Kidney tubule cell (primary cell): Measurements from ENCODE around the gene EMID1.

Experiments
- DNase-seq: peaks from one replicate; pipeline ENCODE4 v3.0.0-alpha.2; 2018; ENCODE audit warnings: low spot score

EMID1 gene

DNA sequence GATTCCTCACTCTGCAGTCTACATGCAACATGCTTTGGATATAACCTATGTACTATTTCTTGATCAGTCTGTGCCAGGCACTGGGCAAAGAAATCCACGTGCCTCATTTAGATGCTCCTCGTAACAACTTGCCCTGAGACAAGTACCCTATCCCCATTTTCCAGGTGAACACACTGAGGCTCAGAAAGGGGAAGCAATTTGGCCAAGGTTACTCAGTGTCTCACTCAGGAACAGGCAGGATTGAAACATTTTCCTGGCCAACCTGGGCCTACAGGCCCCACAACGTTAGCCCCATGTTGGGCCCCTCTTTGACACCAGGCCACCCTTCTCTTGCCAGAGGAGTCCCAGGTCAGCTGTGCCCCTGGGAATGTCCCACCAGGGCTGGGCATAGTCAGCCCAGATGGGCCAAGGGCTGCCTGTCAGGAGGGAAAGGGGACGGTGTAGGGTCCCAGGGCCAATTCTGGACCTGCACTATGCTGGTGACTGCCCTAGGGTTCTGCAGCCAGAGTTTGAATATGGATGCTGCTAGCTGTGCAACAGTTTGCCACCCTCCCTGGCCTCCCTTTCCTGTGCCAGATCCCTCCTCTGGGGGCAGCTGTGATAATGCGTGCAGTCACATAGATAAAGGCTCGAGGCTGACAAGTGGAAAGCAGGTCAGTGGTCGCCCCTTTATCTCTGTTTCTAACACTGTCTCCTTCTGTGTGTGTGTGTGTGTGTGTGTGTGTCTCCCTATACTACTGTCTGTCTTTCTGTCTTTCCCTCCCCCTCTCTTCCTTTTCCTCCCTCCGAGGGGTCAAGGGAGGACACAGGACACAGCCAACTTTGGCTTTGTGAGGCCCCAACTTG is 10.4 kb upstream of the EMID1 start:
- DNase-seq = no peak

DNA sequence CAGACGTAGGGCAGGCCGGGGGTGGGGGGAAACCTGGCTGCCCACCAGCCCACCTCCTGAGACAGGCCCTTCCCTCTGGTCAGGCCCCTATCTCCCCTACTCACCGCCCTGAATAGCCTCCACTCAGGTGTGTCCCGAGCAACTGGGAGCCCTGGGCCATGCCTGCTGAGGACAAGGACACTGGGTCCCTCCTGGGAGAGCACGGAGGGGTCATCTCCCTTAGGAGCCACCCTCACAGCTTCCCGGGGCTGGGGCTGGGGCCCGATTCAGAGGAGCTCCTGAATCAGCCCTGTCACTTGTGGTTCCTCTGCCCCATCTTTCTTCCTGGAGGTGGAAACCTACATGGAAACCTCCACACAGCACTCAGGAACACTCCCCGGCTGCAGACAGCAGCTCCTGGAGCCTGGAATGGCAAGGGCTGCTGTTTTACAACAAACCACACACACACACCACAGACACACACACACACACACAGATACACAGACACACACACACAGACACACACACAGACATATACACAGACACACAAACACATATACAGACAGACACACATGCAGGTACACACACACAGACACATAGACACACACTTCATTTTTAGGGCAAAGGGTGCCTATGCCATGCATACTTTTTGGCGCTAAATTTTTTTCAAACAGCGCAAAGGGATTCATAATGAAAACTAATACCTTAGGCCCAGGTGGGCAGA is 9.6 kb upstream of the EMID1 start:
- no peak for DNase-seq

DNA sequence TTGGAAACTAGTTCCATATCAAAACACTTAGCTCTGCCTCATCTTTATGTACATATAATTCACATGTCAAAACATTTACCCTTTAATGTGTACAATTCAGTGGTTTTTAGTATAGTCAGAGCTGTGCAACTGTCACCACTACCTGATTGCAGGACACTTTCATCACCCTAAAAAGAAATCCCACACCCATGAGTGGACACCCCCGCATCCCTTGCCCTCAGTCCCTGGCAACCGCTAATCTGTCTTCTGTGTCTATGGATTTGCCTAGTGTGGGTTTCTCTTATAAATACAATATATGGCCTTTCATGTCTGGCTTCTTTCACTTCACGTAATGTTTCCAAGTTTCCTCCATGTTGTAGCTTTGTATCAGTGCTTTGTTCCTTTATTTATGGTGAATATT is 8.6 kb upstream of the EMID1 start:
- DNase-seq = no peak

DNA sequence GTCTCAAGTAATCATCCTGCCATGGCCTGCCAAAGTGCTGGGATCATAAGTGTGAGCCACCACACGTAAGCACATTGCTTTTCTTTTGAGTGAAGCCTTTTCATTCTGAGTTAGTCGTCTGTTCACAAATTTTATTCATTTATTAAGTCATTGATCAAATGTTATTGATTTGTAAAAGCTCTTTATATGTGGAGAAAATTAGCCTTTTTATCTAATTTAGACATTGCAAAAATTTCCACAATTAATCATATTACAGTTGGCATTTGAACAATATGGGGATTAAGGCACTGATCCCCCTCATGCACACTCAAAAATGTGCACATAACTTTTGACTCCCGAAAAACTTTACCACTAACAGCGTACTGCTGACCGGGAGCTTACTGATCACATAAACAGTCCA is 7.5 kb upstream of the EMID1 start:
- DNase-seq = no peak

DNA sequence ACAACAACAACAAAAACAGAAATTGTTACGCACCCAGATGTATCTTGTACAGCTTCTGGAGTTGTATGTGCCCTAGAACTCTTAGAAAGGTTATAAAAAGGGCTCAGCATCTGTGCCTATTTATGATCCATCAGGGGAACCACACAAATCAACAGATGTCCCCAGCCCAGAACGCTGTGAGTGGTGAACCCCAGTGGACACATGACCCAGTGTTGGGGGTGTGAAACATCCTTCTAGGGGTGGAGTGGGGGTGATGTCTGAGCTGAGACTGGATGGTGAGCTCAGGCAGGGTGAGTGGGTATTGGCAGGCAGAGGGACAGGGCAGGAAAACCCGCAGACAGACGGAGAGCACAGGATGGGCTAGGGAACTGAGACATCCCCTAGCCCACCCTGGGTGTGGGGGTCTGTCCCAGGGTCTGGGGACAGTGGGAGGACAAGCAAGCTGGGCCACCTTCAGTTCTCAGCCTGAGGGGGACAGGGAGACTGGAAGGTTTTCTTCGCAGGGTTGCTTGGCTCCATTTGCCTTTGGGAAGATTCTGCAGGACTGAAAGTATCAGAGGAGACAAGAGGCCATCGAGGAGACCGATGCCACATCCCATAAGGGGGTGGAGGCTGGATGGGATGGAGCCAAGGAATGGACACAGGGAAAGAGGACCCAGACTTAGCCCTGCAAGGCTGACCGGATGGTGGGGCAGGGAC is 5.8 kb upstream of the EMID1 start:
- DNase-seq = no peak

DNA sequence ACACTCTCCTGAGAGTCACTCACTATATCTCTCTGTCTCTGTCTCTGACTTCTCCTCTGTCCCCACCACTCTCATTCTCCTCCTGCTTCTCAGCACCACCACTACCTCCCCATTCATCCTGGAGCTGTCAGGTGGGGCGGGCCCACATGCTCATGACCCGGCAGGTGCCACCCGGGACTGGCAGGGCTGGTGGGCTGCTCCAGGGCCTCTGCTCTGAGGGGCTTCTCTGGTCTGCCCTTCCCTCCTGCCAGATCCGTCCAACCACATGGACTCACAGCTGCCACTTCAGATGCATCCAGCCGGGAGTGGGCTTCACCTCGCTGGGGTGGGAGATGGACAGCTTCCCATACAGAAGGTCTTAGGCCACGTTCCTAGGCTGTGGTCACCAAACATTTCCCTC is 4.8 kb upstream of the EMID1 start:
- DNase-seq = no peak

DNA sequence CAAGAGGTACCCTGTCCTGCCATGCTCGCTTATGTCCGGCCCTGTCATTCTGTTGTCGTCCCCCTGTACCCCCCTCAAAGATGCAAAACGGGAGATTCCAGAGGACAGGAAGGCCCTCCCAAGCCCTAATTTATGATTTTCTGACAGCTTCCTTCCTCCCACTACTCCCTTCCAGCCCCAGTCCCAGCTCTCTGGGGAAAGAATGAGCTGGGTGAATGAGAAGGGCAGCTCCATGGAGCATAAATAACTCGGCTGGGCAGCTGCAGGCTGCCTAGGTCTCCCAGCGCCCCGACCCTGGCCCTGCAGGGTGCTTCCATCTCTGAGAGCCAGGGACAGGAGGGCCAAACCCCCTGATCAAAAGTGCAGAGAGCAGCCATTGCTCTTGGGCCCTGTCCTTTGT is 3.9 kb upstream of the EMID1 start:
- no peak for DNase-seq

DNA sequence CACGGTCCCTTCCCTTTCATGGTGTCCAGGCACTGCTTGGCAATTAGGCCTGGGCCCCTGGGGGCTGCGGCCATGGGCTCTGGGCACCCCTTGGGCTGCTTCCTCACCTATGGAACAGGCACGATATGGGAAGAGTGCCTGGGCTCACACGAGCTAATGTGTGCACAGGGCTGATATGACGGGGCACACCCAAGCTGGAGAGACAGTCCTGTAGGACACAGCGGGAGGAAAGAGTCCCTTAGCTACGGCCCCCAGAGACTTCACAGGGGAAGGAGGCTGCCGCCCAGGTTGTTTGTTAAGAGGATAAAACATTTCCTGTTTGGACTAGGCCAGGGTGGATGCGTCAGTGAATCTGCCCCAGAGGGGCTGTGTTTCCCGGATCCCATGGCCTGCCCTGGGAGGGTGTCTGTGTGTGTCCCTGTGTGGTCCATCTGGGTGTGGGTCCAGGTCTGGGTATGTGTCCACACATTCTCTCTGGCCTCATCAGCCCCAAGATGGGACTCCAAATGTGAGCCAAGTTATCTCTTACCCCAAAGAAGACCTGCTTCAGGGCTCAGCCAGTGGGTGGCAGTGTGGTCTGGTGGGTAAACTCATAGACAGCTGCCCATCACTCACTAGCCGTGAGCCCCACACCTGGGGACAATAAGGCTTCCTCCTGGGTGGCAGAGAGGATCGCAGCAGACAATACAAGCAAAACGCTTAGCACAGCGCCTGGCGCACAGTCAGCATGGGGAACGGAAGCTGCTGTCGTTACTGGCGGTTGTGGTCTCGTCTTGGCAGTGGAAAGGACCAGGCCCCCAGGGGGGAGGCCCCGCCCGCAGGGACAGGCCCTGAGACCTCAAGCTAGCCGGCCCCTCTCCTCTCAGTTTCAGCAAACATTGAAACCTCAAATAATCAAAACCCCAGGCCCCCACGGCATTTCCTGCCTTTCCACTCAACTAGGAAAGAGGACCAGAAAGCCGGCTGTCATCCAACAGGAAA is 3.2 kb upstream of the EMID1 start:
- no peak for DNase-seq

DNA sequence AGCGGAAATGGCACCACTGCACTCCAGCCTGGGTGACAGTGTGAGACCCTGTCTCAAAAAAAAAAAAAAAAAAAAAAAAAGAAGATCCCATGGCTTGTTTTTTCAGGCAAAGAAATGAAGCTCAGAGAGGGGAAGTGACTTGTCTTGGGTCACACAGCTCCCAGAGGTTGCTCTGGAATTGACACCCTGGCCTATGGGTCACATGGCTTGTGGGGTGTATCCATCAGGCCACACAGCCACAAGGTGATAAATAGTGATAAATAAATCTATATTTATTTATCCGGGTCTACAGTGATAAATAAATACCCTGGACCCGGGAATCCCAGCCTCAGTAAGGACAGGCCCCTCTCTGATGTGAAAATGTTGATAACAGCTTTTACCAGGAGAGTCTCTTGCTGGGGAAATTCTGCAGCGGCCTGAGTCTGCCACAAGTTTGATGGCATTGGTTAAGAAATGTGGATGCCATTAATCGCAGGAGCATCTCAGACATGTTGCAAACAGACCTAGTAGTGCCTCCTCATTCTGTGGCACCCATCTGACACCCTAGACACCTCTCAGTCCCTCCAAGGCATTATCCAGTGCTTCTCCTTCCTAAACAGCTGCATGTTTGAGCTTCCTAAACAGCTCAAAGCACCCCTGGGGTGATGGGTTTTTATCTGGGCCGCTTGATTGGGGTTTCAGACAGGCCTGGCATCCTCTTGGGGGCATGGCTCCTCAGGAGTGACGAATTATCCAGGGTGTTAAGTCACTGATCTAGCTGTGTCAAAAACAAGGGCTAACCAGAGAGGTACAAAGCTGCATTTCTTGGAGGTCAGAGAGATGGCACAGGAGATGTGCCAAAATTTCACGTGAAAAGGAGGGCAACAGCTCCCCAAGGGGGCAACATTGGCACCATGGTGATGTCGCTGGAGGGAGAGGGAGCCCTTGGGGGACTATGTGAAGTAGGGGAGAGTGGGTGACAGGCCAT is 1.9 kb upstream of the EMID1 start:
- DNase-seq = no peak

DNA sequence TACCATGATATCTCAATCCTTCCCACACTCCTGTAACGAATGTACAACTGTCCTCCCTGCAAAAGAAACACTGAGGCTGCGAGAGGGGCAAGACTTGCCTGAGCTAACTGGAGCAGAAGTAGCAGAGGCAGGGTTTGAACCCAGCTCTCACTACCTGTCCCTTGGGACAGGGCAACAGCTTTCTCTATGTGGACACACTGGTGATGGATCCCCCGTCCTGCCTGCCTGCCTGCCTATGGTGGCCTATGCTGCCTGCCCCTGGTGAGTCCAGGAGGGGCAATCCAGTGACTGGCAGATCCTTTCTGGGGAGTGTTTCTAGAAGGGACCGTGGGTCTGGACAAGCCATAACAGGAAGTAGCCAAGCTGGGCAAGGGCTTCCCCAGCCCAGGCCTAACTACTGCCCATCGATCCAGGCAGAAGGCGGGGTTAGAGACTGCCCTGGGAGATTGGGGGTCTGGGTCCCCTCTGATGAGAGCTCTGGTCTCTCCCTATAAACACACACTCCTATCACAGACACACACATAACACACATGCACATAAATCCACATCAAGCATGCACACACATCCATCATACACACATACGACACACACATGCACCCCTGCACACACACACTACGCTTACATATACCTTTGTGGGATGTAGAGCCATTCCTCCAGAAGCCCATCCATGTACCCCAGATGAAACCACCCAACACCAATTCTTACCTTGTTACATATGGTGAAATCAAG is 1.1 kb upstream of the EMID1 start:
- no peak for DNase-seq

DNA sequence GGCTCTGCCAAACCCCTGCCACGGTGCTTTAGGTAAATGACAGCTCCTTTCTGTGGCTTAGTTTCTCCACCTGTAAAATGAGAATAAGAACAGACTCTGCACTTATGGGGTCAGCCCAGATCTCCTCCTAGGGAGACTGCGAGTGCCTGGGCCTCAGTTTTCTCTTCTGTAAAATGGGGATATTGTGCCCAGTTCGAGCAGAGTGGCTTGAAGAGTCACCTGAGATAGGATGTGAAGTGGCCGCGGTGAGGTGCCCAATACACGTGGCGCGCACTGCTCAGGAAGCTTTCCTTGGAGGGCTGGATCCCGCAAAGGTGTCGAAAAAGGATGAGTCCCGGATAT is 473 bp upstream of the EMID1 start:
- DNase-seq = no peak

DNA sequence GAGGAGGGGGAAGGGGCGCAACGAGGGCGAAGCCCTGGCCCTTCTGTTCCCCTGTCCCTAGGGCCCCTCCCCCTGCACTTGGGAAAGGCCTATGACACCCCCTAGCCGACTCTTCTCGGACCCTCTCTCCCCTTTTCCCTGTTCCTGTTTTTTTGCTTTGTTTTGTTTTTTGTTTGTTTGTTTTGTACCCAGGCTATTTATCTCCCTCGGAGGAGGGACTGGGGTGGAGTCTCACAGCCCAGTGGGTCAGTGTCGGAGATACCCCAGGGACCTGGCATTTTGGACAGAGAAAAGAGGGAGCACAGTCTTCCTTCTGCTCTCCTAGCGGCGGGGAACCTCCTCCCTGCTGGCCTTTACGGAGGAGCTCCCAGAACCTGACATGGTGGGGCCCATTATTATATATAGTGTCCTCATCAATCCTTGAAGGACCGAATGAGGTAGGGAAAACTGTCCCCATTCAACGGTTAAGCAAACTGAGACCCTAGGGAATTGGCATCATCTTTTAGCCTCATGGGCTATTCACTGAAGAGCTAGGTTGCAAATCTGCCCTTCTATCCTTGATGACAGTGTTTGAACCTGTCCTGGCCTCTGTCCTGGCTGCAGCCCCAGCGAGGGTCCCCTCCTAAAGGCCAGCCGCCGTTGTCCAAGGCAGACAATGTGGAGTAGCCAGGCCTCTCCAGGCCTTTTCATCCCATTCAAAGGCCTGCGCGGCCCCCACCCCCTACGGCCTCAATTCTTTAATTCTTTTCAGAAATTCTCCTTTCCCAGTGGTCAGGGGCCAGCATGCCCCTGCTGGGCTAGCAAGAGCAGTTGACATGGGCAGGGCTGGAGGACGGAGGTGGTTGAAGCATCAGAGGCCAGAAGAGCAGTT is 911 bp downstream of the EMID1 start:
- no peak for DNase-seq

DNA sequence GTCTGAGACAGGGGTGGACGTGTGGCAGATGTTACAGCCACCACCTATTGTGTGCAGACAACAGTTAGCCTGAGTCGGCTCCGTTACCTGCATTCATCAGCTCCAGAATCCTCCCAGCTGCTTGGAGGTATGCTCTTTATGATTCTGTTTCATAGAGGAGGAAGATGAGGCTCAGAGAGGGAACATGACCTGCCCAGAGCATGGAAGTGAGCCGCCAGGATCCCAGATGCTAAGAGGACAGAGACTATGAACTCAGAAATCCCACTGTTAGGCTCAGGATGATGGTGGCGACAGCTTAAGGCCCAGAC is 1.5 kb downstream of the EMID1 start:
- DNase-seq = no peak

DNA sequence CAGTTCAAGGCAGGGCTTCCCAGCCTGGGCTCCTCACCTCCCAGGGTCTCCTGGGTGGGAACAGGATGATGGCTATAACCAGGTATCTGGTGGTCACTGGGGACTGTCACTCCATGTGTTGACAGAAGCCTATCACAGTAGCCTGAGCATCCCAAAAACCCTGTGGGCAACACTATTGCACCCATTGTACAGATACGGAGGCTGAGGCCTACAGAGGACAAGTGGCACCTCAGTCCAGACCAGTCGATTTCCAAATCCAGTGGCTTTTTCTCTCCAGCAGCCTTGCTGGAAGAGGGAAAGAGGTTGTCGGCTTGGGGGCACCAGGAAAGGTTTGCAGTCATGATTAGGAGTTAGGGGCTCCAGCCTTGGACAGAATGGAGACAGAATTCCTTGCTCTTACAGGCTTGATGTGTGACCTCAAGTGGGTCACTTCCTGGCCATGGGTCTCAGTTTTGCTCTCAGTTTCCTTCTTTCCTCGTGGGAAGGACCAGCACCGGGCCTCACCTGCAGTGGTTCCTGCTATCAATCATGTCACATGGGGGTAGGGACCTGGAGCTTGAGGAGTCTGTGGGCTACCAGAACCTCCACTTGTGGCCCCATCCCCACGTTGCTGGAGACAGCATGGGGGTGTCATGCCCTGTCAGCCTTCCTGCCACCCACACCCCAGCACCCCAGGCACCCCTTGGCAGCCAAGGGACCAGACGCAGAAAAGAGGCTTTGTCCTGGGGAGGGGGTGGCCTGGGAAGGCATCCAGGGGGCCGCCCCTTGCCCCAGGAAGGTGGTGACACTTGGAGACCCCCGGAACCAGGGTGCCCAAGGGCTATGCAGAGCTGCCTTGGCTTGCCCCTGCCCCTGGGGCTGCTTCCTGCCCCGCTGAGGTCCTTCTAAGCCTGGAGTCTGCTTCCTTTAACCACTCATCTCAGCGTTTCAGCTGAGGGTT is 2.1 kb downstream of the EMID1 start:
- DNase-seq = no peak

DNA sequence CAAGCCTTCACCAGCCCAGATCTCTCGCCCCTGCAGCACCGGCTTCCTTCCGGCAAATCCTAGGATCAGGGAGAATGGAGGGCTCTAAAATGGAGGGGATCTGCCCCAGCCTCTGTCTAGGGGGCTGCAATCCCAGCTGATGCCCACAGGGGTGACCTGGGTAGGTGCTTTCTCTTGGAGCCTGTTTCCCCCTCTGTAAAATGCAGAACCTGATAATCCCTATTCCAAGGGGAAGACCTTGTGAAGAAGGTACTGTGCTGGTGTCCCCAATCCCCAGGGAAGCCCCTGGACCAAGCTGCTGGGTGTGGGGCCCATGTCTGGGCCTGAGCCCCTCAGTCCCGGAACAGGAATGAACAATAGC is 2.8 kb downstream of the EMID1 start:
- no peak for DNase-seq

DNA sequence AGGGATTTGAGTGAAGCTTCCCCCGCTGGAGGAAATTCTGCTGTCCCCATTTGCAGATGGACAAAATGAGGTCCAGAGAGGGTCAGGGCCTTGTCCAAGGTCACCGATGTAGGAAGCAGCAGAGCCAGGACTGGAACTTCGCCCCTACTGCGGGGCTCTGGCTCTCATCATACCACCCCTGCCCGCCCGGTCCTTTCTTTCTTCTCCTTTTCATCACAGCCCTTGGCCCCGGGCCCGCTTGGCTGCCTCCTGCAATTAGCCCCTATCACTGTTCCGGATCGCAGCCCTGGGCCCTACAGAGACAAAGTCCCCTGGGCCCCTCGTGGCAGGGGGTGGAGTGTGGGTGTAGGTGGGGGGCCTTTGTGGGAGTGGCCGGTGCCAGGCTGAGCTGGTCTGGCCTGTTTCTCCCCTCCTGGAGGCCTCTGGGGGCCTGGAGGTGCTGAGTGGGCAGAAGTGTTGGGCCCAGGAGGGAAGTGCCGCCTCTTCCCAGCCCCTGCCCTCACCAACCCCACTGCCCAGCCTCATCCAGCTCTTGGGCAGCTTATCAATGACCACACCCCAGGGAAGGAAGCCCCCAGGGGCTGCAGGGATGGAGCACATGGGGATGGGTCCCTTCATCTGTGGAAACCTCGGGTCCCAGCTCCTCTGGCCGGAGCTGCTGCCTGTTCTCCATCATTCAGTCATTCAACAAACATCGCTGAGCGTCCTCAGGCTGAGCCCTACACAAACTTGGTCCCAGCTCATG is 3.4 kb downstream of the EMID1 start:
- no peak for DNase-seq

DNA sequence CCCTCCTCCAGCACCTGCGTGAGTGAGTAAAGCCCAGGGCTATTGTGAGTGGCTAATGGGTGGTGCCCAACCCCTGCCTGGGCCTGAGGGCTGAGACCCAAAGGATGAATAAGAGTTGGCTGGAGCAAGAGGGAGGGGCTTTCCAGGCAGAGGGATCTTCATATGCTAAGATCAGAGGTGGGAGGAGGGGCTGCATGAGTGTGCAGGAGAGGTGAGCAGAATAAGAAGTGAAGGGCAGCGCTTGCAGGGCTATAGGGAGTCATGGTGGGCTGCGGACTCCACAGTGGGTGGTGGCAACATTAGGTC is 3.9 kb downstream of the EMID1 start:
- DNase-seq = no peak

DNA sequence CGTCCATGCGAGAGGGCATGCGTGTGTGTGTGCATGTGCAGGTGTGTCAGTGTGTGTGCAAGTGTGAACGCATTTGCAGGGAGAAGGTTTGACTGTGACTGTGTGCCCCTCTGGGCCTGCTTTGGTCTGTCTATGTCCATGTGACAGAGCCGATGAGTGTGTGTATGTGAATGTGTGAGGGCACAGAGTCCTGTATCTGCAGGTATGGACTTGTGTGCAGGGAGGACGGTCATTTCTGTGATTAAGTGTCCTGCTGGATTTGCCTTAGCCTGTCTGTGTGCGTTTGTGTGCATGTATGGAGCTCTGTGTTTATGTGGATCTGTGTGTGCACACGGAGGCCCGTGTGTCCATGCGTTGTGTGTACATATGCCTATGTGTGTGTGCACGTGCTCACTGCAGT is 5.4 kb downstream of the EMID1 start:
- no peak for DNase-seq
